Prostate gland (tissue), 2 donors: Measurements from ENCODE around the gene KIFC1. TPM values are rescaled to one million over a fixed set of nuclear protein-coding genes. Genes with fewer than 3 reads are reported as not detected.
"Not testable (repeated sequence)": the region's sequence is repeated elsewhere in the genome, so short reads cannot be mapped to it uniquely, and the experiment has no call there.

Experiments used
- DNase-seq: peaks from one replicate; pipeline ENCODE4 v3.0.0-alpha.2; 2019; ENCODE audit warnings: low spot score
- H3K27ac ChIP-seq, 2 donors: fragments of 200-600 bp; sonication (generic); 2 replicates each; pipeline ENCODE4 v1.5.1; 2017 to 2019
- H3K27me3 ChIP-seq: fragments of 200-600 bp; sonication (generic); replicated peaks from 2 replicates; pipeline ENCODE4 v1.5.1; 2019; ENCODE audit not compliant: insufficient read depth
- H3K36me3 ChIP-seq, 2 donors: fragments of 200-600 bp; sonication (generic); 1 replicate in 1 of 2; 2 replicates in 1 of 2; pipeline versions ENCODE4 v1.5.1 to v1.8.1; 2017 to 2019
- H3K4me1 ChIP-seq: fragments of 200-600 bp; sonication (generic); replicated peaks from 2 replicates; pipeline ENCODE4 v1.5.1; 2019
- H3K4me3 ChIP-seq, 2 donors: fragments of 200-600 bp; sonication (generic); 2 replicates each; pipeline ENCODE4 v1.5.1; 2017 to 2019
- H3K9me3 ChIP-seq: fragments of 200-600 bp; sonication (generic); 2 replicates; pipeline ENCODE4 v1.5.1; 2017
- POLR2A ChIP-seq: fragments of 450-650 bp; IDR thresholded peaks from one replicate; pipeline ENCODE4 v1.6.1; 2016; ENCODE audit warnings: antibody characterized with exemption, mild to moderate bottlenecking
- POLR2AphosphoS5 ChIP-seq: sonication (generic); formaldehyde crosslinking; IDR thresholded peaks from one replicate; pipeline ENCODE4 v1.6.1; 2017; ENCODE audit warnings: antibody characterized with exemption
- WGBS: methylation state at CpG from one replicate; pipeline ENCODE4 v1.1.5; 2018; 5-methylcytosine and 5-hydroxymethylcytosine counted together
- intact Hi-C: fragments of 100-400 bp; cut with DNase I; formaldehyde crosslinking; loops from one replicate; pipeline ENCODE4 v1.14.2; 2022
- total RNA-seq, 2 donors: library from RNA; depleted of rRNA; stranded (reverse); fragments of >200 nt; gene quantifications; one replicate each; pipeline ENCODE4 v1.1.0, GENCODE V29; 2016
- TF ChIP-seq, protein P1 (sequence below), 4 experiments: fragments of 200-600 bp in 2 of 4; fragments of 450-650 bp in 2 of 4; sonication (generic) in 2 of 4; IDR thresholded peaks; 1 replicate in 3 of 4; 2 replicates in 1 of 4; pipeline ENCODE4 v1.5.1; 2016 to 2019; ENCODE audit warnings: antibody characterized with exemption in 4 of 4, mild to moderate bottlenecking in 2 of 4, moderate library complexity in 2 of 4

KIFC1 gene
- total RNA-seq, 2 donors from 2014 or later: 5.8 to 6.5 TPM

DNA sequence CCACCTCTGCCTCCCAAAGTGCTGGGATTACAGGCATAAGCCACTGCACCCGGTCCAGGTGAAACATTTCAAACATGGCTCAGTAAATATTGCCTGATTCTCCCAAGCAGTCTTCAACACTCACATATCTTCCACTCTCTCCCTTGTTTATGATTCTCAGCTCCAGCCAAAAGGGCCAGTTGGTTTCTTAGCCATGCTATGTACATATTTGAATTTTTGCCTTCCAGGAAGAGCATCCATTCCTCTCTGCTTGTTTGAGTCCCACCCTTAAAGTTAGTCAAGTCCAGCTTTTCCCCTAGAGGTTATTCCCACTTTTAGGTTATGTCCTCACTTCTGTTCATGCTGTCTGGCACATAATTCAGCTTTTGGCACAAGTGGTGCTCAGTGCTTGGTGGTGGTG is 5.9 kb downstream of the KIFC1 start:
- H3K27ac ChIP-seq: no peak overlapping the region
- intact Hi-C loops: no loop called here
- 88% methylated on average over 1 of the region's 1 CpG for WGBS

DNA sequence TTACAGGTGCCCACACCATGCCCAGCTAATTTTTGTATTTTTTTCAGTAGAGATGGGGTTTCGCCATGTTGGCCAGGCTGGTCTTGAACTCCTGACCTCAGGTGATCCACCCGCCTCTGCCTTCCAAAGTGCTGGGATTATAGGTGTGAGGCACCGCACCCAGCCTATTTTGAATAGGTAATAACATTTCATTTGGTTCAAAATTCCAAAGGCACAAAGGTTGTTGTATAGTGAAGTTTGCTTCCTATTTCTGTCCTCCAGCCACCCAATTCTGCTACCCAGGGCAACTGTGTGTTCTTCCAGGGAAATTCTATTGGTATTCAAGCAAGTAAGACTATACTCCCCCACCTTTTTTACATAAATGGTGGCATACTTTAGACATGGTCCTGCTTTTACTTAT is 7.0 kb downstream of the KIFC1 start:
- DNase-seq, H3K9me3 ChIP-seq, H3K27ac ChIP-seq, H3K27me3 ChIP-seq, H3K36me3 ChIP-seq, H3K4me1 ChIP-seq, H3K4me3 ChIP-seq, intact Hi-C loops: not testable (repeated sequence)
- WGBS: 93% methylated on average over 3 of the region's 3 CpGs

More for the DNA sequence above, 5.9 kb downstream of the KIFC1 start:
- Histone ChIP-seq H3K27me3 (no peaks in the 10 kb centered on the region), H3K4me3 (no peak overlapping the region), H3K4me1 (no peaks in the 10 kb centered on the region), H3K9me3 (no peaks in the 10 kb centered on the region), H3K36me3 (no peaks in the 10 kb centered on the region)
- no peak for TF ChIP-seq POLR2AphosphoS5
- TF ChIP-seq POLR2A: no peak
- TF ChIP-seq, protein P1, sequence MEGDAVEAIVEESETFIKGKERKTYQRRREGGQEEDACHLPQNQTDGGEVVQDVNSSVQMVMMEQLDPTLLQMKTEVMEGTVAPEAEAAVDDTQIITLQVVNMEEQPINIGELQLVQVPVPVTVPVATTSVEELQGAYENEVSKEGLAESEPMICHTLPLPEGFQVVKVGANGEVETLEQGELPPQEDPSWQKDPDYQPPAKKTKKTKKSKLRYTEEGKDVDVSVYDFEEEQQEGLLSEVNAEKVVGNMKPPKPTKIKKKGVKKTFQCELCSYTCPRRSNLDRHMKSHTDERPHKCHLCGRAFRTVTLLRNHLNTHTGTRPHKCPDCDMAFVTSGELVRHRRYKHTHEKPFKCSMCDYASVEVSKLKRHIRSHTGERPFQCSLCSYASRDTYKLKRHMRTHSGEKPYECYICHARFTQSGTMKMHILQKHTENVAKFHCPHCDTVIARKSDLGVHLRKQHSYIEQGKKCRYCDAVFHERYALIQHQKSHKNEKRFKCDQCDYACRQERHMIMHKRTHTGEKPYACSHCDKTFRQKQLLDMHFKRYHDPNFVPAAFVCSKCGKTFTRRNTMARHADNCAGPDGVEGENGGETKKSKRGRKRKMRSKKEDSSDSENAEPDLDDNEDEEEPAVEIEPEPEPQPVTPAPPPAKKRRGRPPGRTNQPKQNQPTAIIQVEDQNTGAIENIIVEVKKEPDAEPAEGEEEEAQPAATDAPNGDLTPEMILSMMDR (IDR thresholded peaks at IDR 0.05): no peak
- DNase-seq: no peak

DNA sequence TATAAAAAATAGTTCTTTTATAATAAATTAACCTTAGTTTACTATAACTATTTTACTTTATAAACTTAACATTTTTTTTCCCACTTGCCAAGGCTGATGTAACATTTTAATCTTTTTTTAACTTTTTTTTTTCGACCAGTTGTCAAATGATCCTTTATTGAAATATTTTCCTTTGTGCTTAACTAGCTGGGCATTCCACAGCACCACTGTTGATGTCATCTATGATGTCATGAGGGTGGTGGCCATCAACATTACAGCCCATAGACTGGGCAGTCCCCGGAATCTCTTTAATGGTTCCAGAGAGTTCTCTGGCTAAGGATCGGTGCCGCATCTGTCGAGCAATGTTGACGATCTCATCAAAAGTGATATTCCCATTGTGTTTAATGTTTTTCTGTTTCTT is 8.3 kb downstream of the KIFC1 start:
- intact Hi-C loops, H3K9me3 ChIP-seq, H3K4me1 ChIP-seq, DNase-seq, H3K27me3 ChIP-seq, H3K36me3 ChIP-seq, H3K4me3 ChIP-seq, H3K27ac ChIP-seq: not testable (repeated sequence)
- 95% methylated on average over 6 of the region's 6 CpGs for WGBS

DNA sequence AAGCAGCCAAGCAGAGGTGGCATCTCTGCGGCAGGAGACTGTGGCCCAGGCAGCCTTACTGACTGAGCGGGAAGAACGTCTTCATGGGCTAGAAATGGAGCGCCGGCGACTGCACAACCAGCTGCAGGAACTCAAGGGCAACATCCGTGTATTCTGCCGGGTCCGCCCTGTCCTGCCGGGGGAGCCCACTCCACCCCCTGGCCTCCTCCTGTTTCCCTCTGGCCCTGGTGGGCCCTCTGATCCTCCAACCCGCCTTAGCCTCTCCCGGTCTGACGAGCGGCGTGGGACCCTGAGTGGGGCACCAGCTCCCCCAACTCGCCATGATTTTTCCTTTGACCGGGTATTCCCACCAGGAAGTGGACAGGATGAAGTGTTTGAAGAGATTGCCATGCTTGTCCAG is 13.3 kb downstream of the KIFC1 start:
- no peak overlapping the region for H3K4me3 ChIP-seq
- WGBS: 93% methylated on average over 17 of the region's 17 CpGs
- no peaks in the 10 kb centered on the region for H3K9me3 ChIP-seq
- H3K27ac ChIP-seq: no peak overlapping the region
- H3K4me1 ChIP-seq: no peaks in the 10 kb centered on the region
- DNase-seq: no peak
- TF ChIP-seq POLR2A: no peak
- TF ChIP-seq, protein P1 (IDR thresholded peaks at IDR 0.05): no peak
- TF ChIP-seq POLR2AphosphoS5: no peak
- no peaks in the 10 kb centered on the region for H3K27me3 ChIP-seq
- H3K36me3 ChIP-seq: no peaks in the 10 kb centered on the region
- intact Hi-C loops: no loop called here

DNA sequence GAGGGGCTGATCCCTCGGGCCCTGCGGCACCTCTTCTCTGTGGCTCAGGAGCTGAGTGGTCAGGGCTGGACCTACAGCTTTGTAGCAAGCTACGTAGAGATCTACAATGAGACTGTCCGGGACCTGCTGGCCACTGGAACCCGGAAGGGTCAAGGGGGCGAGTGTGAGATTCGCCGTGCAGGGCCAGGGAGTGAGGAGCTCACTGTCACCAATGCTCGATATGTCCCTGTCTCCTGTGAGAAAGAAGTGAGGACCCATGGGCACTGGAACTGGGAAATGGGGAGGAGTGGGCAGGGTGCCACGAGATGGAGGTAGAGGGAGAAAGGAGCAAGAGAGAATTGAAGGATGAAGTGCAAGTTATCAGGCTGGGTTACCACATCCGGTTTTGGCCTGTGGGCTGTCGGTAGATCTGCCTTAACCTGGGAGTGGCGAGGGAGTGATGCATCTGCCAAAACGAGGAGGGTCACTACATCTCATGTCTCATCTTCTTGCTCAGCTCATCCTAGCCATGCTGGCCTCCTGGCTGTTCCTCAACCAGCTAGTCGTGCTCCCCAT is 13.8 kb downstream of the KIFC1 start:
- DNase-seq: no peak
- intact Hi-C loops: no loop called here
- H3K9me3 ChIP-seq: no peaks in the 10 kb centered on the region
- WGBS: 92% methylated on average over 15 of the region's 15 CpGs
- H3K27ac ChIP-seq: no peak overlapping the region
- H3K4me1 ChIP-seq: no peaks in the 10 kb centered on the region
- no peak for TF ChIP-seq POLR2AphosphoS5
- TF ChIP-seq, protein P1 (IDR thresholded peaks at IDR 0.05): no peak
- no peak for TF ChIP-seq POLR2A
- no peaks in the 10 kb centered on the region for H3K27me3 ChIP-seq
- H3K4me3 ChIP-seq: no peak overlapping the region
- H3K36me3 ChIP-seq: no peaks in the 10 kb centered on the region

DNA sequence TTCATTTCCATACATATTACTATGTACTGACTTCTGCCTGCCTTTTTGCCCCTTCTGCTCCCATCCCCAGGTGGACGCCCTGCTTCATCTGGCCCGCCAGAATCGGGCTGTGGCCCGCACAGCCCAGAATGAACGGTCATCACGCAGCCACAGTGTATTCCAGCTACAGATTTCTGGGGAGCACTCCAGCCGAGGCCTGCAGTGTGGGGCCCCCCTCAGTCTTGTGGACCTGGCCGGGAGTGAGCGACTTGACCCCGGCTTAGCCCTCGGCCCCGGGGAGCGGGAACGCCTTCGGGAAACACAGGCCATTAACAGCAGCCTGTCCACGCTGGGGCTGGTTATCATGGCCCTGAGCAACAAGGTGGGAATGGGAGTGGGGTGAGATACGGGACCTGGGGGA is 14.5 kb downstream of the KIFC1 start:
- WGBS: 96% methylated on average over 17 of the region's 17 CpGs
- H3K27ac ChIP-seq: no peak overlapping the region
- TF ChIP-seq, protein P1 (IDR thresholded peaks at IDR 0.05): no peak
- H3K4me1 ChIP-seq: no peaks in the 10 kb centered on the region
- no peaks in the 10 kb centered on the region for H3K9me3 ChIP-seq
- intact Hi-C loops: no loop called here
- H3K4me3 ChIP-seq: no peak overlapping the region
- H3K27me3 ChIP-seq: no peaks in the 10 kb centered on the region
- no peaks in the 10 kb centered on the region for H3K36me3 ChIP-seq
- no peak for DNase-seq
